H1 (cell line): ENCODE measurements around the gene RESF1.

Experiments
- CEBPB ChIP-seq: IDR thresholded peaks from 2 replicates; pipeline ENCODE4 v1.6.1; 2012; ENCODE audit warnings: low read depth, low read length
- CTCF ChIP-seq, 3 experiments: IDR thresholded peaks; 1 replicate in 2 of 3; 2 replicates in 1 of 3; pipeline versions ENCODE4 v1.5.1 to v1.6.1; 2011; ENCODE audit warnings: low read length in 3 of 3, mild to moderate bottlenecking in 3 of 3, inconsistent platforms in 2 of 3, low read depth in 1 of 3, moderate library complexity in 1 of 3; ENCODE audit not compliant: insufficient read depth in 1 of 3; ENCODE audit errors: control extremely low read depth in 1 of 3
- POLR2A ChIP-seq, 2 experiments: IDR thresholded peaks; 1 replicate in 1 of 2; 2 replicates in 1 of 2; pipeline ENCODE4 v1.6.1; 2011; ENCODE audit warnings: low read depth in 2 of 2, low read length in 2 of 2, mild to moderate bottlenecking in 2 of 2; ENCODE audit errors: control extremely low read depth in 1 of 2
- RAD21 ChIP-seq, 2 experiments: IDR thresholded peaks in 1 of 2; conservative IDR thresholded peaks in 1 of 2; 2 replicates each; pipeline ENCODE4 v1.6.1; 2011; ENCODE audit warnings: low read depth in 2 of 2, low read length in 2 of 2, improper control_type of control experiment in 1 of 2, inconsistent platforms in 1 of 2, mild to moderate bottlenecking in 1 of 2, moderate library complexity in 1 of 2
- SIX5 ChIP-seq: IDR thresholded peaks from 2 replicates; pipeline ENCODE4 v1.6.1; 2011; ENCODE audit warnings: mild to moderate bottlenecking, low read depth, low read length
- TAF1 ChIP-seq: IDR thresholded peaks from 2 replicates; pipeline ENCODE4 v1.6.1; 2011; ENCODE audit warnings: mild to moderate bottlenecking, low read depth, low read length
- USF2 ChIP-seq: IDR thresholded peaks from 2 replicates; pipeline ENCODE4 v1.6.1; 2011; ENCODE audit warnings: low read length, improper control_type of control experiment
- YY1 ChIP-seq: IDR thresholded peaks from 2 replicates; pipeline ENCODE4 v1.6.1; 2011; ENCODE audit warnings: low read depth, mild to moderate bottlenecking, low read length

GRCh38 chr12:31959701-31960391, 631 bp downstream of the RESF1 start:
- TF ChIP-seq CTCF (IDR thresholded peaks at IDR 0.05; ENCODE audit: control extremely low read depth in 1 of 3, insufficient read depth in 1 of 3, low read depth in 1 of 3, low read length in 3 of 3) (peak in 1 of 3 experiments; percentile 8; a peak in 1 of 4 replicates), USF2 (no peak), TAF1 (no peak), YY1 (no peak), RAD21 (IDR thresholded peaks at IDR 0.05 in 1 of 2, conservative IDR thresholded peaks at IDR 0.05 in 1 of 2; ENCODE audit: low read depth in 2 of 2, low read length in 2 of 2) (0 out of 4 replicates have a peak, but pooled peaks of 1 of the 2 experiments have one; percentile 6), CEBPB (no peak), SIX5 (no peak), POLR2A (IDR thresholded peaks at IDR 0.05; ENCODE audit: control extremely low read depth in 1 of 2, low read depth in 2 of 2, low read length in 2 of 2) (no peak)
